CD4-positive, alpha-beta T cell treated with Interleukin-4 for 1 hour (primary cell): ENCODE results near the gene ZMYND10.

Source experiments
- DNase-seq, 2 donors: peaks; one replicate each; pipeline ENCODE4 v3.0.0-alpha.2; 2020 to 2022

ZMYND10 gene

DNA sequence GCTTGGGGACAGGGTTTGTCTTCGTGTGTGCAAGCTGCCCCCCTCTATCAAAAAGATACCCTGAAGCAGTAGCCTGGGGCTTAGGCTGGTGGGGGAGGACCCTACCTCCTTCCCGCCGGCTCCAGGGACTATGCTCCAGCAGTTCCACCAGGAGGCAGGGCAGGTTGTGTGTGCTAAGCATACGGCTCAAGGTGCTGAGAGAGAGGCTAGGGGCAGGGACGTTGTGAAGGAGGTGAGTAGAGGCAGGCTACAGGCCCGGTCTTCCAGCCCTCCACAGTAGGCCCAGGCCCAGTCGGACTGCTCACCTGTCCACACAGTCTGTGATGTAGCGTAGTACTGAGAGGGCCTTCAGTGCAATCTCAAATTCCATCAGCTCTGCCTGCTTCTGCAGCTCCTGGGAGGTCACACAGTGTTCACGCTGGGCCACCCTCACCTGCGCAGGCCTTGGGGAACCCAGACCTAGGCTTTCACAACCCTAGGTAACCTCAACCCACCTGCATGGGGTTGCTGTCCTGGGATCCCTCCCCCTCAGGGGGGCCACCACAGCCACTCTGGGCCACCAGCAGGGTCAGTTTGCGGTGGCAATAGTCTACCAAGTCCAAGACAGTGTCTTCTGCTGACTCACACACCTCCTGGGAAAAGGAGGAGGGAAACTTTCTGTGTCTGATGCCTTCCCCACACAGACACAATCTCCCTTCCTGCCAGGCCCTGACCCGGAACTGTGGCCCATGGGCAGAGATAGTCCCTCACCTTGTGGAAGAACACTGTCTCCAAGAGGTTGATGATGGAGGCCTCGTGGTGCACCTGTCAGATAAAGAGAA, 2.5 kb downstream of the ZMYND10 start:
- DNase-seq: no peak

DNA sequence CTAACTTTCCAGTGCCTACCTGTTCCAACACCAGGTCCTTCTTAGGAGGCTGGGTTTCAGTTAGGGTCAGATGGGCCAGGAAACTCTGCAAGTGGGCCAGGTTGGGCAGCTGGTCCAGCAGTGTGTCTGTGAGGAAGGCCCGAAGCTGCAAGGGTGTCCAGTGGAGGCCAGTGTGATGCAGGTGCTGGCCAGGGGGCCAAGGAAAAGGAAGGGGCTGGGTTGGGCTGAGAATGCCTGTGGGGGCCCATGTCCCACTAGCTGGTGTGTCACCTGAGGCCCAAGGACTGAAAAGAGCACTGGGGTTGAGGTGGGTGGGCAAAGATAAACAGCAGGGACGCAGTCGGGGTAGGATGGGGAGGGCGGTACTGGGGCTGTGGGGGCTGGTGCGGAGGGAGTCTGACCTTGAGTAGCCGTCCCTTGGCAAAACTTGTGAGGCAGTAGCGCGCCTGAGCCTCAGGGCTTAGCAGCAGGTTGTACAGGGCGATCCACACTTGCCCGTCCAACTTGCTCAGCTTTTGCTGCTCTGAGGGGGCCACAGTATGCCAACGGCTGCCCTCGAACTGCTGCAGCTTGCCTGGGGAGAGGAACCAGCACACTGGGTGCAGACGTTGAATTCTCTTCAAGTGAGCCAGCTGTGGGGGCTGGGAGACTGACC, 3.4 kb downstream of the ZMYND10 start:
- DNase-seq: no peak

DNA sequence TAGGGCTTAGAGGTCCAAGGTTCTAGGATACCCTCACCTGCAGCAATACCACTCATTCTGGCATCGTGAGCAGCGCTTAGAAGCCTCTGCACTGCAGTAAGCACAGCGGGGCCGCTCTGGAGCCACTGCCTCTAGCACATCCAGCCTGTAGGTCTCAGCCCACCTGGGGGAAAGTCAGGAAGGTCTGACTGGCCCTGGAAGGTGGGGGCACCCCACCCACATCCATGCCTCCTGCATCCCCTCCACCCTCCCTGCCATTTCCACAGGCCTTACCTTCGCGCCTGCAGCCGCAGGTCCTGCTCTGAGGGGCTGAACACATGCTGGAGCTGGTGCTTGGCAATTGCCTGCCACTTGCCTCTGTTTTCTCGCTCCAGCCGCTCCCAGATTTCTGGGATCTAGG, 4.0 kb downstream of the ZMYND10 start:
- no peak for DNase-seq

DNA sequence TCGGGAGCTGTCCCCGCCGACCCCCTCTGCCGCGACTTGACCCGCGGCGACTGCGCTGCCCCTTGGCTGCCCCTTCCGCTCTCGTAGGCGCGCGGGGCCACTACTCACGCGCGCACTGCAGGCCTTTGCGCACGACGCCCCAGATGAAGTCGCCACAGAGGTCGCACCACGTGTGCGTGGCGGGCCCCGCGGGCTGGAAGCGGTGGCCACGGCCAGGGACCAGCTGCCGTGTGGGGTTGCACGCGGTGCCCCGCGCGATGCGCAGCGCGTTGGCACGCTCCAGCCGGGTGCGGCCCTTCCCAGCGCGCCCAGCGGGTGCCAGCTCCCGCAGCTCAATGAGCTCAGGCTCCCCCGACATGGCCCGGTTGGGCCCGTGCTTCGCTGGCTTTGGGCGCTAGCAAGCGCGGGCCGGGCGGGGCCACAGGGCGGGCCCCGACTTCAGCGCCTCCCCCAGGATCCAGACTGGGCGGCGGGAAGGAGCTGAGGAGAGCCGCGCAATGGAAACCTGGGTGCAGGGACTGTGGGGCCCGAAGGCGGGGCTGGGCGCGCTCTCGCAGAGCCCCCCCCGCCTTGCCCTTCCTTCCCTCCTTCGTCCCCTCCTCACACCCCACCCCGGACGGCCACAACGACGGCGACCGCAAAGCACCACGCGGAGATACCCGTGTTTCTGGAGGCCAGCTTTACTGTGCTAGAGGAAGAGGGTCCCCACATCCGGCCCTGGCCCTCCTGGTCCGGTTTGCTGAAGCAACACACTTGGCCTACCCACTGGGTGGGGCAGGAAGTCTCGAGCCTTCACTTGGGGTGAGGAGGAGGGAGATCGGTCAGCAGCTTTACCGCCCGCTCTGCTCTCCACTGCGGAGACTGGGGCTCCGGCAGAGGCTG, 4.8 kb downstream of the ZMYND10 start, which contains the start of gene RASSF1:
TSS of gene RASSF1 (minus strand) at position 389 of the 882 bp plus-strand sequence. CDS start at position 358, 31 bp downstream.
- peak; percentile 72 to 77 for DNase-seq

DNA sequence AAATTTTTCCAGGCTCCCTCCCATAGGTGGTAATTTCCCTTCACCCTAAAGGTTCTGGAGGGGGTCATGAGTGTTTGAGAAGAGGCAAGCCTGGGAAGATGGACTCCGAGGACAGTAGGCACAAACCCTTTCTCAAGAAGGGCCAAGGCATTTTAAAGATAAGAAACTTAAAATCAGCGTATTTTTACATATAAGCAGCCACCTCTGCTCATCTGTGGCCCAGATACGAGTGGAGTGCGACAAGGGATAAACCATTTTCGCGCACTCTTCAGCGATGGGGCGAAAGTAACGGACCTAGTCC, 5.4 kb downstream of the ZMYND10 start:
- DNase-seq: no peak

DNA sequence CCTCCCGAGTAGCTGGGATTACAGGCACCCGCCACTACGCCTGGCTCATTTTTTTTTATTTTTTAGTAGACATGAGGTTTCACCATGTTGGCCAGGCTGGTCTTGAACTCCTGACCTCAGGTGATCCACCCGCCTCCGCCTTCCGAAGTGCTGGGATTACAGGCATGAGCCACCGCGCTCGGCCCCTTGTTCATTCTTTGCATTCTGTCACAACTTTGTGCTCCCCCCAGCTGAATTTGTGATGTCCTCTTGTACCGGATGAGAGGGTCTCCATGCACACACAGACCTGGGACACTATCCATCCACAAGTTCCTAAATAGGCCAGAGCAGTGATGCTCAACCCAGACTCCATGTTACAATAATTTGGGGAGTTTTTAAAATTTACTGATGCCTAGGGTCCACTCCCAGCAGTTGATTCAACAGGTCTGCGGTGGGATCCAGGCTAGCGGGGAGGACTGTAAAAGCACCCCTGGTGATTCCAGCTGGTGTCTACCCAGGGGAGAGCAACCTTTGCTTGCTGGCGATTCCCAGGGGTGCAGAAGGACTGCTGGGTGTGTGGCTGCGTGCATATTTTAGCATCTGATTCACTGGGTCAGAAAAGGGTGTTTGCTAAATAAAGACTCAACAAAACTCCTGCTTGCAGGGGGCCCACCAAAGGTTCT, 5.9 kb downstream of the ZMYND10 start:
- DNase-seq: no peak

DNA sequence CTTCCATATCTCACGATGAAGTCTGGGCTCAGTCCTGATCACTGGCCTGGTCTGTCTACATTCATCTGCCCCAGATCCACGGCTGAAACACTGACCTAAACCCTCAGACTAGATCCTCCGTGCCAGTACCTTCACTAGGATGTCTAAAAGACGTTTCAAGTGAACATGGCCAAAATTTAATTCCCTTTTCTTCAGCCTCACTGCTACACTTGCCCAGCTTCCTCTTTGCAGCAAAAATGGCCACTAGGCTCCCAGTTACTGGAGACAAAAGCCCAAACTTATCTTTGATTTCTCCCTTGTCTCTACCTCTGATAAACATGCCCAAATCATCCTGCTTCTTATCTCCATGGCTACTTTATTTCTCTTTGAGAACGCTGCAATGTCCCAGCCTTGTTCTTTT, 6.6 kb downstream of the ZMYND10 start:
- no peak for DNase-seq

DNA sequence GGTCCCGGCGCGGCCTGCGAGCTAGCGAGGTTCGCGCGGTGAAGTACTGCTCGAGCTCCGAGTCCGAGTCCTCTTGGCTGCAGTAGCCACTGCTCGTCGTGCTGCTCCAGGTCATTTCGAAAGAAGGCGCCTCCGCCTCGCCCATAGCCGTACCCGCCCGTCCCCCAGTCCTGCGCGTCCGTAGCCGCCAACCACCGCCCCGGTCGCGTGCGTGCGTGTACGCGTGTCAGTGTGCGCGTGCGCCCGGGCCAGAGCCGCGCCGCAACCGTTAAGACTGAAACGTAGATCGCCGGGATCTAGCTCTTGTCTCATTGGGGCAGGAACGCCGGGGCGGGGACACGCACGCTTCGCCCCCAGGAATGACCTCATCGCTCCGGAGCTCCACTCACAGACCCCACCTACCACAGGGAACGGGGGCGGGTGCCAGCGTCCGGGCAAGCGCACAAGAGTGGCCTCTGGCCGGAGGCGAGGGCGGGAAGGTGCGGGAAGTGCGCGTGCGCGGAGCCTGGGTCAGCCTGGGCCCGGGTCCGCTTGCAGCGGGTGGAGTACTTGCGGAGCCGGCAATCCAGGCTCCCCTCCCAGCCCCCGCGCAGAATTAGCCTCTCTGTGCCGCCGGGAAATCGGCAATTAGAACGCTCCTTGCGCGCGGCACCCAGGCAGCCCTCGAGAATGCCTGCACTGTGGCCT, 8.2 kb downstream of the ZMYND10 start:
- peak; percentile 95 to 97 for DNase-seq

DNA sequence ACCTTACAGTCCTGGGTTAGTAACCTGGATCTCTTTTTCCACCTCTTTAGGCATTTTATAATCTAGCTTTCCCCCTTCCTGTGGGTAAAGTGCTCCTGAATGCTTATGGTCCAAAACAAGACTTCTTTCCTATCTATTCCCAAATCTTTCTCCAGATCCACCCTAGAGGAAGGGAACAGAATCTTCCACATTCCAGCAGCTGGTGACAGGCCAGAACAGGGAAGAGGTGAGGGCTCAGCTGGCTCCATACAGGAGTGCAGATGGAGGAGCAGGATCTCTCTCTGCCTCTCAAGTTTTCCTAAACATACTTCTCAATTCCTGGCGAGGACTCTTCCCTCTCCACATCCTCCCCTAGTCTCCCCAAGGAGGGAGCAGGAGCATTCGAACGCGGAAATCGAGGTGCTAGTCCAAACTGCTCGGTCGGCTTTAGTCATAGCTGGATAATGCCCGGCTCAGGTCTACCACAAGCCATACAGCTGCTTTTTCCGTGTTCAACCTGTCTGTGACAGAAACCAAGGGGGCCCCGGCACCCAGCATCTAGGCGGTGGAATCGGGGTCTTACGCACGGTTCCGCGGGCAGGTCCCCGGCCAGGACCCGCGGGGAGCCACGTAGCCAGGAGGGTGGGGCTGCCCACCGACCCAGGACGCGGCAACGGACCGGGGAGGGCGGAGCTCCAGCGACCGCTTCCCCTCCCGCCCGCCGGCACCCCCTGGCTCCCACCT, 8.9 kb downstream of the ZMYND10 start:
- no peak for DNase-seq

DNA sequence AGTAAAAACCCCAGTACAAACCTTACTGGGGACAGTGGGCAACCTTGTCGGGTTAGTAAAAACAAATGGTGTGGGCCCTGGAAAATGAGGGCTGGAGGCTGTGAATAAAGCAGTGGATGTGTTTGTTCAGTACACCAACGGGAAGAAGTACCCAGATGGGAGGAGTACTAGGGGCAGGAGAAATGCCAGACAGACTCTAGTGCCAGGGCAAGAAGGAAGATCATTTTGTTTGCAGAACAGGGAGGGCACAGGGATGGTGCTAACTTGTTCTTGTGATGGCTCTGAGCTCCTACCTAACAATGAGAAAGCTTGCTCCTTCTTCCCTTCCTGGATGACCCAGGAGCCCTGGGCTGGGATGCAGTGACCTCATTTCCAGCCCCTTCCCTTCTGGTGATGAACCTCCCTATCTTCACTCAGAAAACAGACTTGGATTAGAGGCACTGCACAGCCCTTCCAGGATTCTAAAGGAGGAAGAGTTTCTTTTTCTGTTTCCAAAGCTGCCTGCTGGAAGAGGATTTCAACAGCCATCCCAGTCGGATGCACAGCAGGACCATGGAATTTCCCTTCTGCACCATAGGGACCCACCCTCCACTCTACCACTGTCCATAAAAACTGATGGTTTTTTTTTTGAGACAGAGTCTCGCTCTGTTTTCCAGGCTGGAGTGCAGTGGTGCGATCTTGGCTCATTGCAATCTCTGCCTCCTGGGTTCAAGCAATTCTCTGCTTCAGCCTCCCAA, 11.0 kb downstream of the ZMYND10 start:
- DNase-seq: no peak

DNA sequence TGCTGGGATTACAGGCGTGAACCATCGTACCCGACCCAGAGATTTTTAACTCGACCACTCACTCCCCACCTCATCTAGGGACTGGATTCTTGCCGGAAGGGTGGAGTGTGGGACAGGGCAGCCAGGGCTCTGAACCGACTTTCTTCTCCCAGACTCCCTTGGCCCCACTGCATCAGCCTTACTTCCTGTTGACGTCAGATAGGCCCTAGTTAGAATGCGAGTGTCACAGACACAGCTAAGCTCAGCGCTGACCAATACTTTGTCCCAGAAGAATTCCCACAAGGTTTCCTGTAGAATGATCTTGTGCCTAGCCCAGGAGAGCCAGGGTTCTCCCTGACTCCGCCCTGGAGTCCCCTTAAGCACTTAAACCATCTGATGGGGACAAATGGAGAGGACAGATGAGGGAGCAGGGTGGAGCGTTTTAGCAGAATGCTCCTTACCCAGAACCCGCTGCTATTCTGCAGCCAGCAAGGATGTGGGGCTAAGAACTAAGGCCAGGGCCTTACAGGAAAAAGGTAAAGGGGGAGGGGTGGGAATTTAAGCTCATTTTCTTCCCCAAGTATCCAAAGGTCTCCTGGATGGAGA, 11.7 kb downstream of the ZMYND10 start:
- DNase-seq: peak in 1 of 2 donors; percentile 34

DNA sequence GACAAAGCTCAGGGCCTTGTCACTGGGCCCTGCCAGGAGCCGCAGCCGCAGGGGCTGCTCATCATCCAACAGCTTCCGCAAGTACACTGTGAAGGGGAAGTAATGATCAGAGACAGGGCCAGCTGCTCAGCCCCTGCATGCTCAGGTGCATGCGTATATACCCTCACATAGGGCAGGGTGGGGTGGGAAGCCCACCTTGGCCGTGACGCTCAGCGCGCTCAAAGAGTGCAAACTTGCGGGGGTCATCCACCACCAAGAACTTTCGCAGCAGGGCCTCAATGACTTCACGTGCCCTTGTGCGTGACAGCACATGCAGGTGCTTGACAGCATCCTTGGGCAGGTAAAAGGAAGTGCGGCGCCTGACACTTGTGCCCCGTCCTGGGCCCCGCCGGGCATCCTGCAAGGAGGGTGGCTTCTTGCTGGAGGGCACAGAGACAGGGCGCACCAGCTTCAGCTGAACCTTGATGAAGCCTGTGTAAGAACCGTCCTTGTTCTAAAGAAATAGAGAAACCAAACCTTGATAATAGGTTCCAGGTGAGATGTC, 14.1 kb downstream of the ZMYND10 start:
- no peak for DNase-seq

DNA sequence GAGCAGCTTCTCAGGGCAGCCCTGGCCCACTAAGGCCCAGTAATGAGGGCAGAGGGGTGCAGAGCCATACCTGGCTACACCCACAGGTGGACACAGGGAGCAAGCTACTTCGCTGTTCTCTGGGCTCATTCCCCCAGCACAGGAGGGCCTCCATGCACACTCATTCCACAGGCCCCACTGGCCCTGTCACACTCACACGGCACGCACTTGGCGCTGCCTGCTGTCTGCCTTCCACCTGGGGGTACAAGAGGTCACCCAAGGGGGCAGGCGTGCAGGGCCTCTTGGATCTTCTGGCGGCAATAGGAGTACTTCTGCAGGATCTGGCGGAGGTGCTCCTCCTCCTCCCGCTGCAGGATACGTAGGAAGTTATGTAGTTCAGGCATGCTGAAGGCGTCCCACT, 15.2 kb downstream of the ZMYND10 start:
- no peak for DNase-seq

DNA sequence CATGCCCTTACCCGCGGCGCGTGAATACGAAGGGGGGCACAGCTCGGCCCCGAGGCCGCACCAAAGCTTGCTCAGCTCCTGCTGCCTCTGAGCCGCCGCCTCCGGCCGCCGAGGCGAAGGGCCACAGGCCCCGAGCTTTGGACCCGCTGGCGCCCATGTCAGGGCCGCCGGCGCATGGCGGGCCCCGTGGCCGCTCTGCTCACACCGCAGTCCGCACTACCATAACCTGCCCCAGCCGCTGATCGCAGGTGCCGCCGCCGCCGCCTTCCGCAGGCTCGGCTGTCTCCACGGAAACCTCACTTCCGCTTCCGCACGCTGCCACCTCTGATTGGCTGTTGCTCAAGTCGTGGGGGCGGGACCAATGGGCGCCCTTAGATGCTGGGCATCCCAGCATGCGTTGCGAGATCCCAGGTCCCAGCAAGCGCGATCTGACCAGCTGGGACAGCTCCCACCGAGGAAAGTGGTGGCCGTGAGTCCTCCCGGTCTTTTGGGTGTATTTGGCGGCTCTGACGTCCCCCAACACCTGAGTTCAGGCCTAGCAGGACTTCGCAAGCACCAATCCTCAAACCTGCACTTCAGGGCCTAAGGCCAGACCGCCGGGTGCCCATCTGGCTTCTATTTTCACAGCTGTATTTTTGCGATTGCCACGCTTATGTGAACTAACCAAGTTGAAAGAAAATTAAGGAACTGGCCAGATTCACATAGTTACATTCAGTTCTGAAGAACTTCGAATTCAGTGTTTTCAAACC, 17.4 kb downstream of the ZMYND10 start, which contains the start of gene TUSC2:
TSS of gene TUSC2 (minus strand) at position 281 of the 749 bp plus-strand sequence. CDS start at position 157, 124 bp downstream.
- peak; percentile 95 to 96 for DNase-seq

DNA sequence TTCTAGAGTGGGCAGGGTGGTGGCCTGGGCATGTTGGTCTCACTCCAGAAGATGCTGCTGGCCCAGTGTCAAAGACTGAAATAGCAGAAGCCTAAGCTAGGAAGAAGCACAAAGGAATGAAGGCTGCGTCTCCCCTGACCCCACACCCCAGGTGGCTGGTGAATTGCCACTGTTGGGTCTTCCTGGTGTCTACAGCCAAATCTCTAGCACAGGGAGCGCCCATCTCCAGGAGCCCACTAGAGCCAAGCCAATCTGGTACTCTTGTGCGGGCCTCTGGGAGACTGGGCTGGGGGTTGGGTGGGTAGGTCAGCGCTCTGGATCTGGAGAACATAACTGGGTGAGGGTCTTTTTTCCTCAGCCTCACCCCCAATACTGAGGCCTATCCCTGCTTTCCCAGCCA, 18.4 kb downstream of the ZMYND10 start:
- no peak for DNase-seq

DNA sequence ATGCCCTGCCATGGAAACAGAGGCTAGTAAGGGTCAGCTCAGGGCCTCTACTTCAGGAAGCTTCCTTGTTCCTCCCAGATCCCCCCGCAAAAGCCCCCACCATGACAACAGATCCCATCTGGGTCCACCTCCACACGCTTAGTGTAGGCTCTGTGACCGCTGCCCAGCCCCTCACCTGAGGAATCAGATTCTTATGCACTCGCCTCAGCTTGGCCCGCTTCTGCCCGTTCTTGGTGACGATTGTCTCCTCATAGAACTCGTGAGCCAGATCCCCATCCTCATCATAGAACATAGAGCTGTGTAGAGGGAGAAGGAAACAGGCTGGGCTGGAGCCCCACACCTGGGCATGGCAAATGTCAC, 19.4 kb downstream of the ZMYND10 start:
- DNase-seq: no peak

DNA sequence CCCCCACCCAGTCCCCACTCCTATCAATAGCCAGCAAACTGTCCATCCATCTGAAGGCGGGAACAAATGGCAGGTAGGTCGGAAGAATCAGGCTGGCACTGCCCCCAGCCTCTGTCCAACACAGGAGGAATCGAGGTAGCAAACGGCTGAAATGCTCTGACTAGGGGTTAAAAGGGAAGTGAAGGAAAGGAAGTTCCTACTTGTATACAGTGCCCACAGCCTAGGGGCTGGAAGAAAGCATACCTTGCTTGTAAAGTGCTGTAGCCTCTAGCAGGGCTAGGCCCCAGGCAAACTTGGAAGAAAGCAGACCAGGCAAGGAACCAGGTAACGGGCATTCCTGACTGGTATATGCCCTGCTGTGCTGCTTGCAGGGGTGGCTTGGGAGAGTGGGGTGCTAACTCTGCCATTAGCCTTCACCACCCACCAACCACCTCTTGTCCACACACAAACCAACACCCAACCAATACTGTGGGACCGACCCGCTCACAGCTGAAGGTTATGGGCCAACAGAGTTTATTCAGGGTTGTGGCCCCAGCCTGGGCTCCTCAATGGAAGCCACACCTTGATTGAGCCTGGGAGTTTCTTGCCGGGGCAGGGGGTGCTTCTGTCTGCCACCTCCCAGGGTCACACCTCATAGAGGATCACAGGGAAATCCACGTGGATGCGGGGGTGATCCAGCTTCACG, 19.9 kb downstream of the ZMYND10 start:
- DNase-seq: no peak

DNA sequence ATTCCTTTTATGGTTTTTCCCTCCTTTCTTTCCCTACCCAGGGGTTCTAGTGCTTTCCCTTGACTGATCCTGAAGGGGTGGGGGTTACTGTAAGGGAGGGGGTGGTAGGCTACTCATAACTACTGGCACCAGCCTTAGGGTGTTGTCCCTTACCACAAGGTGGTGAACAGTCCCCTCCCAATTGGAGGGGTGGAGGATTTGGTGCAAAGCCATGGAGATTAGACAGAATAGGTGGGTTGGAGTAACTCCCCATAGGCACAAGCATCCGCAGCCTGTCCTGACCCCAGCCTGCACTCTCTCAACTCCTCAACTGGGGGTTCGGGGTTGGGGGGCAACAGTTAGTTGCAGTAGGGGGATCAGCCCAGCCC, 20.4 kb downstream of the ZMYND10 start:
- no peak for DNase-seq
